ENCODE results near the gene GPR15.
"Not testable (repeated sequence)": the region's sequence is repeated elsewhere in the genome, so short reads cannot be mapped to it uniquely, and the experiment has no call there.

Gene GPR15

GRCh38 chr3:98556164-98557130 lies 24.7 kb downstream of the GPR15 start:
- no peak overlapping the region for H3K4me3 ChIP-seq (ENCODE audit: low read depth, low read length)
- DNase-seq (ENCODE audit: low read depth): no peak

GRCh38 chr3:98557324-98558010 lies 25.7 kb downstream of the GPR15 start:
- TF ChIP-seq, protein P1, sequence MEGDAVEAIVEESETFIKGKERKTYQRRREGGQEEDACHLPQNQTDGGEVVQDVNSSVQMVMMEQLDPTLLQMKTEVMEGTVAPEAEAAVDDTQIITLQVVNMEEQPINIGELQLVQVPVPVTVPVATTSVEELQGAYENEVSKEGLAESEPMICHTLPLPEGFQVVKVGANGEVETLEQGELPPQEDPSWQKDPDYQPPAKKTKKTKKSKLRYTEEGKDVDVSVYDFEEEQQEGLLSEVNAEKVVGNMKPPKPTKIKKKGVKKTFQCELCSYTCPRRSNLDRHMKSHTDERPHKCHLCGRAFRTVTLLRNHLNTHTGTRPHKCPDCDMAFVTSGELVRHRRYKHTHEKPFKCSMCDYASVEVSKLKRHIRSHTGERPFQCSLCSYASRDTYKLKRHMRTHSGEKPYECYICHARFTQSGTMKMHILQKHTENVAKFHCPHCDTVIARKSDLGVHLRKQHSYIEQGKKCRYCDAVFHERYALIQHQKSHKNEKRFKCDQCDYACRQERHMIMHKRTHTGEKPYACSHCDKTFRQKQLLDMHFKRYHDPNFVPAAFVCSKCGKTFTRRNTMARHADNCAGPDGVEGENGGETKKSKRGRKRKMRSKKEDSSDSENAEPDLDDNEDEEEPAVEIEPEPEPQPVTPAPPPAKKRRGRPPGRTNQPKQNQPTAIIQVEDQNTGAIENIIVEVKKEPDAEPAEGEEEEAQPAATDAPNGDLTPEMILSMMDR (IDR thresholded peaks at IDR 0.05; ENCODE audit: control insufficient read depth, extremely low read depth, insufficient read depth): no peak
- DNase-seq (ENCODE audit: low read depth): no peak
- H3K4me3 ChIP-seq (ENCODE audit: low read depth, low read length): no peak overlapping the region

More at GRCh38 chr3:98556164-98557130, 24.7 kb downstream of the GPR15 start:
- TF ChIP-seq, protein P1 (IDR thresholded peaks at IDR 0.05; ENCODE audit: control insufficient read depth, extremely low read depth, insufficient read depth): no peak

DNA sequence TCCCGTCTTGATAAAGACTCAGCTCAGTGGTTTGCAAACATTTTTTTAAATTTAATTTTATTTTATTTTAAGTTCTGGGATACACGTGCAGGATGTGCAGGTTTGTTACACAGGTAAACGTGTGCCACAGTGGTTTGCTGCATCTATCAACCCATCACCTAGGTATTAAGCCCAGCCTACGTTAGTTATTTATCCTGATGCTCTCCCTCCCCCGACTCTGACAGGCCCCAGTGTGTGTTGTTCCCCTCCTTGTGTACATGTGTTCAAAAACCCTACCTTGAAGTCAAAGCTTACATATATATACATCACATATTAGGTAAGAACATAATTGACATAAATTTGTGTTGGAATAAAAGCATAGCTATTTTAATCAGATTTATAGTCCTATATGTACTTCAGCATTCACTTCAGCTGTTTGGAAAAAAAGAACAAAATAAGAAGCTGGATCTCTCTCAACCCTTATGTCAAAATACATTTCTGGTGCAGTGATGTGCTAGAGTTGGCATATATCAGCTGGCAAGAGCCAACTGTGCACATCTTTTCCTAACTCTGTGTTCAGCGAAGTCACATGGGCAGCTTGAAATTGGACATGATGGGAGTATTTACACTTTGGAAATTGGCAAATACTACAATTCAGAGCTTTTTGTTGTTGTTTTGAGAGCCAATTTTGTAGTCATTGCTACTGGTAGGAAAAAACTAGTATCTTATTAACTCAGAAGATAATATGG lies 26.5 kb downstream of the GPR15 start:
- DNase-seq (ENCODE audit: low read depth): no peak
- TF ChIP-seq, protein P1 (IDR thresholded peaks at IDR 0.05; ENCODE audit: control insufficient read depth, extremely low read depth, insufficient read depth): no peak
- no peak overlapping the region for H3K4me3 ChIP-seq (ENCODE audit: low read depth, low read length)

DNA sequence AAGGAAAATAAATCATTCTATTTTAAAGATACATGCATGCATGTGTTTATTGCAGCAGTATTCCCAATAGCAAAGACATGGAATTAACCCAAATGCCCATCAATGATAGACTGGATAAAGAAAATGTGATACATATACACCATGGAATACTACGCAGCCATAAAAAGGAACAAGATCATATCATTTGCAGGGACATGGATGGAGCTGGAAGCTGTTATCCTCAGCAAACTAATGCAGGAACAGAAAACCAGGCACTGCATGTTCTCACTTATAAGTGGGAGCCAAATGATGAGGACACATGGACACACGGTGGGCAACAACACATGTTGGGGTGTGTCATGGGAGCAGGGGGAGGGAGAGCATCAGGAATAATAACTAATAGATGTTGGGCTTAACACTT lies 28.0 kb downstream of the GPR15 start:
- DNase-seq (ENCODE audit: low read depth); H3K4me3 ChIP-seq (ENCODE audit: low read depth, low read length): not testable (repeated sequence)

DNA sequence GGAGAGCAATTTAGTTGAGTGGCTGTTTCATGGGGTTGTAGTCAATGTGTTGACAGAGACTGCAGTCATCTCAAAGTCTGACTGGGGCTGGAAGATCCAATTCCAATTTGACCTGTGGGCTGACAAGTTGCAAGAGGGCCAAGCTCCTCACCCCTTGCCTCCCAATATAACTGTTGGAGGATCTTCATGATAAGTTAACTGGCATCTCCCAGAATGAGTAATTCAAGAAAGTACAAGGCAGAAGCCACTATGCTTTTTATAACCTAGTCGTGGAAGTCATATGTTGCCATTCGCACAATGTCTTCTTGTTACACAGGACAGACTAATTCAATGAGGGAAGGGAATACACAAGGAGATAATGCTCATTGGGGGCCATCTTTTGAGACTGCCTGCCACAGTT lies 29.1 kb downstream of the GPR15 start:
- TF ChIP-seq, protein P1 (IDR thresholded peaks at IDR 0.05; ENCODE audit: control insufficient read depth, extremely low read depth, insufficient read depth): no peak
- no peak for DNase-seq (ENCODE audit: low read depth)
- no peak overlapping the region for H3K4me3 ChIP-seq (ENCODE audit: low read depth, low read length)

DNA sequence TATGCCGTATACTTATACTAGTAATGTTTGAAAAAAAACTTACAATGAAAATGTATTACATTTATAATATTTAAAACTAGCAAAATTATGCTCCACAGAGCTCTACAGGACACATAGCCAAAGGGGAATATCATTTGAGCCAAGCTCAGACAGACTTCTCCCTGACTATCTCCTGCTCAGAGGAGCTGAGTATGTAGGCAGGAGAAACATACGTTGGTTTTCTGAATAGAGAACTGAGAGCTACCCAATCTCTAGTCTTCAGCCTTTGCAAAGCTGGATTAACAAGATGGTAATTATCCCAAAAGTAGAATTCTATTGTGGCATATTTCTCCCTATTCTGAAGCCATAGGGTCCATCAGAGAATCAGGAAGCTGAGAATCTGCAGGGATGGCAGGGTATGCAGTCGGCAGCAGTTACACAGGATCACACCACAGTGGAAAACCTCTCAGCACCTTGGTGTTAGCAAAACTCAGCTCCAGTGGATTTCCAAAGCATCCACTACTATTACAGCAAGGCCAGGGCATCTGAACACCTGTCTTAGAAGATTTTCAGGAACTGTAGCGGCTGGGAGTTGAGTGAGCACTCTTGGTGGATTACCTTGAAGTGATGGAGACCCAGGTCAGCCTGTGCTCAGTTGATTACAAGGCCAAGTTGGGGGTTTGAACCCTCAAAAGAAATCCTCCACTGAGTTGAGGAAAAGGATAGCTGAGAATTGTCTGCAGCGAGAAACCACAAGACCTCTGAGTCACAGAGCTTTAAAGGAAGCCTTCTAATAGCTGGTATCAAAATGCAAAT lies 30.1 kb downstream of the GPR15 start:
- no peak overlapping the region for H3K4me3 ChIP-seq (ENCODE audit: low read depth, low read length)
- TF ChIP-seq, protein P1 (IDR thresholded peaks at IDR 0.05; ENCODE audit: control insufficient read depth, extremely low read depth, insufficient read depth): no peak
- no peak for DNase-seq (ENCODE audit: low read depth)
